ENCODE results near the gene RNF217. TPM values are rescaled to one million over a fixed set of nuclear protein-coding genes. Genes with fewer than 3 reads are reported as not detected.

The RNF217 gene
- total and polyA plus RNA-seq, 8 donors: 1.9 to 32.7 (median 11.2) TPM

- H3K9me3 ChIP-seq: no peaks in the 10 kb centered on the region
- no peaks in the 10 kb centered on the region for H3K36me3 ChIP-seq
- DNase-seq: no peak
- TF ChIP-seq EP300 (IDR thresholded peaks at IDR 0.05) (no peak), POLR2AphosphoS5 (IDR thresholded peaks at IDR 0.05) (no peak)
- H3K4me3 ChIP-seq: no peak overlapping the region
- 84 to 93% (median 89%) methylated on average over 2 of the region's 2 CpGs for WGBS, 5 donors
- H3K27me3 ChIP-seq: no peaks in the 10 kb centered on the region
- H3K27ac ChIP-seq: no peak overlapping the region
- intact Hi-C loops (cut with DNase I; ENCODE audit: low total_unique reads): no loop called here
- H3K4me1 ChIP-seq: peaks cover 0 to 28% (median 22%) of the 10 kb centered on the region in 4 donors
These were observed 57.0 kb downstream of the RNF217 start for GRCh38 chr6:125019281-125019680.

- Histone ChIP-seq H3K27me3 (no peaks in the 10 kb centered on the region), H3K9me3 (no peaks in the 10 kb centered on the region), H3K27ac (no peak overlapping the region), H3K4me3 (no peak overlapping the region), H3K4me1 (peaks cover 0 to 26% (median 21%) of the 10 kb centered on the region in 4 donors), H3K36me3 (no peaks in the 10 kb centered on the region)
- 40 to 74% (median 67%) methylated on average over 6 of the region's 6 CpGs for WGBS, 5 donors
- no peak for DNase-seq
- intact Hi-C loops (cut with DNase I; ENCODE audit: low total_unique reads): no loop called here
- TF ChIP-seq POLR2A (IDR thresholded peaks at IDR 0.05): no peak
- no peak for TF ChIP-seq POLR2AphosphoS5 (IDR thresholded peaks at IDR 0.05)
- no peak for TF ChIP-seq EP300 (IDR thresholded peaks at IDR 0.05)
- no peak for TF ChIP-seq CTCF (IDR thresholded peaks at IDR 0.05)
These were observed 57.7 kb downstream of the RNF217 start for GRCh38 chr6:125019918-125020317.

- H3K27me3 ChIP-seq: no peaks in the 10 kb centered on the region
- H3K9me3 ChIP-seq: no peaks in the 10 kb centered on the region
- H3K4me3 ChIP-seq: no peak overlapping the region
- H3K4me1 ChIP-seq: peaks cover 0 to 26% (median 21%) of the 10 kb centered on the region in 4 donors
- intact Hi-C loops (cut with DNase I; ENCODE audit: low total_unique reads): no loop called here
- H3K36me3 ChIP-seq: no peaks in the 10 kb centered on the region
- H3K27ac ChIP-seq: no peak overlapping the region
- peak in 1 of 2 donors; percentile 20 for DNase-seq
- no peak for TF ChIP-seq POLR2AphosphoS5 (IDR thresholded peaks at IDR 0.05)
- TF ChIP-seq CTCF (IDR thresholded peaks at IDR 0.05): no peak
- no peak for TF ChIP-seq EP300 (IDR thresholded peaks at IDR 0.05)
- TF ChIP-seq POLR2A (IDR thresholded peaks at IDR 0.05): no peak
- WGBS, 5 donors: 43 to 62% (median 48%) methylated on average over 4 of the region's 4 CpGs
These were observed 58.1 kb downstream of the RNF217 start for GRCh38 chr6:125020385-125020784.

GRCh38 chr6:125022391-125022989 lies 60.3 kb downstream of the RNF217 start:
- Histone ChIP-seq H3K27ac (no peak overlapping the region), H3K9me3 (no peaks in the 10 kb centered on the region), H3K4me1 (peaks cover 0 to 26% (median 21%) of the 10 kb centered on the region in 4 donors), H3K27me3 (no peaks in the 10 kb centered on the region), H3K36me3 (no peaks in the 10 kb centered on the region), H3K4me3 (no peak overlapping the region)
- no peak for TF ChIP-seq CTCF (IDR thresholded peaks at IDR 0.05)
- no peak for TF ChIP-seq POLR2AphosphoS5 (IDR thresholded peaks at IDR 0.05)
- TF ChIP-seq POLR2A (IDR thresholded peaks at IDR 0.05): no peak
- no peak for TF ChIP-seq EP300 (IDR thresholded peaks at IDR 0.05)
- intact Hi-C loops (cut with DNase I; ENCODE audit: low total_unique reads): no loop called here
- DNase-seq: peak in 1 of 2 donors; percentile 14
- whole genome bisulfite sequencing, 5 donors: 43 to 76% (median 46%) methylated on average over 1 of the region's 1 CpG

GRCh38 chr6:125025164-125025854 lies 63.1 kb downstream of the RNF217 start:
- H3K27ac ChIP-seq: no peak overlapping the region
- peaks cover 0 to 19% (median 14%) of the 10 kb centered on the region in 4 donors for H3K4me1 ChIP-seq
- H3K27me3 ChIP-seq: no peaks in the 10 kb centered on the region
- TF ChIP-seq POLR2A (IDR thresholded peaks at IDR 0.05) (no peak), POLR2AphosphoS5 (IDR thresholded peaks at IDR 0.05) (no peak), EP300 (IDR thresholded peaks at IDR 0.05) (no peak), CTCF (IDR thresholded peaks at IDR 0.05) (no peak)
- 19 to 31% (median 23%) methylated on average over 3 of the region's 3 CpGs for WGBS, 5 donors
- H3K36me3 ChIP-seq: no peaks in the 10 kb centered on the region
- H3K9me3 ChIP-seq: no peaks in the 10 kb centered on the region
- intact Hi-C loops (cut with DNase I; ENCODE audit: low total_unique reads): no loop called here
- H3K4me3 ChIP-seq: no peak overlapping the region
- DNase-seq: no peak
